Embryonic facial prominence (tissue), 1 donor: ENCODE results near the gene LRRK1.

Source experiments
- DNase-seq: peaks from one replicate; pipeline ENCODE4 v3.0.0-alpha.2; 2016; ENCODE audit errors: extremely low spot score

LRRK1 gene

GRCh38 chr15:100939791-100940190, 20.6 kb downstream of the LRRK1 start:
- no peak for DNase-seq

- no peak for DNase-seq
Observed at GRCh38 chr15:100940767-100941379, 21.7 kb downstream of the LRRK1 start.

- no peak for DNase-seq
Observed at GRCh38 chr15:100941536-100941935, 22.4 kb downstream of the LRRK1 start.

- no peak for DNase-seq
Observed at GRCh38 chr15:100942656-100943425, 23.7 kb downstream of the LRRK1 start.

- DNase-seq, result no peak
Observed at GRCh38 chr15:100944244-100944895, 25.2 kb downstream of the LRRK1 start.

- peak; percentile 36 for DNase-seq
Observed at GRCh38 chr15:100944986-100945385, 25.8 kb downstream of the LRRK1 start.

GRCh38 chr15:100947760-100948429, 28.7 kb downstream of the LRRK1 start:
- no peak for DNase-seq

GRCh38 chr15:100948430-100948762, 29.2 kb downstream of the LRRK1 start:
- DNase-seq, result no peak

- no peak for DNase-seq
Observed at GRCh38 chr15:100949691-100950090, 30.5 kb downstream of the LRRK1 start.

GRCh38 chr15:100951965-100952364, 32.8 kb downstream of the LRRK1 start:
- DNase-seq, result no peak

- DNase-seq, result no peak
Observed at GRCh38 chr15:100952566-100952965, 33.4 kb downstream of the LRRK1 start.

GRCh38 chr15:100958326-100959065, 39.3 kb downstream of the LRRK1 start:
- DNase-seq, result no peak

GRCh38 chr15:100959066-100960050, 40.2 kb downstream of the LRRK1 start:
- no peak for DNase-seq

- DNase-seq, result no peak
Observed at GRCh38 chr15:100966997-100967396, 47.8 kb downstream of the LRRK1 start.

- DNase-seq, result no peak
Observed at GRCh38 chr15:100968050-100968966, 49.2 kb downstream of the LRRK1 start.

GRCh38 chr15:100972975-100973350, 53.8 kb downstream of the LRRK1 start:
- DNase-seq, result no peak

GRCh38 chr15:100973351-100974111, 54.4 kb downstream of the LRRK1 start:
- no peak for DNase-seq

GRCh38 chr15:100975043-100975442, 55.9 kb downstream of the LRRK1 start:
- no peak for DNase-seq
